ENCODE data around the gene LRRC25. TPM values are rescaled to one million over a fixed set of nuclear protein-coding genes. Genes with fewer than 3 reads are reported as not detected.
A peak's percentile ranks its signal among the peaks of the same experiment; 100 is the strongest.

The LRRC25 gene
- total RNA-seq, 1 experiment from 2014 or later: not detected

DNA sequence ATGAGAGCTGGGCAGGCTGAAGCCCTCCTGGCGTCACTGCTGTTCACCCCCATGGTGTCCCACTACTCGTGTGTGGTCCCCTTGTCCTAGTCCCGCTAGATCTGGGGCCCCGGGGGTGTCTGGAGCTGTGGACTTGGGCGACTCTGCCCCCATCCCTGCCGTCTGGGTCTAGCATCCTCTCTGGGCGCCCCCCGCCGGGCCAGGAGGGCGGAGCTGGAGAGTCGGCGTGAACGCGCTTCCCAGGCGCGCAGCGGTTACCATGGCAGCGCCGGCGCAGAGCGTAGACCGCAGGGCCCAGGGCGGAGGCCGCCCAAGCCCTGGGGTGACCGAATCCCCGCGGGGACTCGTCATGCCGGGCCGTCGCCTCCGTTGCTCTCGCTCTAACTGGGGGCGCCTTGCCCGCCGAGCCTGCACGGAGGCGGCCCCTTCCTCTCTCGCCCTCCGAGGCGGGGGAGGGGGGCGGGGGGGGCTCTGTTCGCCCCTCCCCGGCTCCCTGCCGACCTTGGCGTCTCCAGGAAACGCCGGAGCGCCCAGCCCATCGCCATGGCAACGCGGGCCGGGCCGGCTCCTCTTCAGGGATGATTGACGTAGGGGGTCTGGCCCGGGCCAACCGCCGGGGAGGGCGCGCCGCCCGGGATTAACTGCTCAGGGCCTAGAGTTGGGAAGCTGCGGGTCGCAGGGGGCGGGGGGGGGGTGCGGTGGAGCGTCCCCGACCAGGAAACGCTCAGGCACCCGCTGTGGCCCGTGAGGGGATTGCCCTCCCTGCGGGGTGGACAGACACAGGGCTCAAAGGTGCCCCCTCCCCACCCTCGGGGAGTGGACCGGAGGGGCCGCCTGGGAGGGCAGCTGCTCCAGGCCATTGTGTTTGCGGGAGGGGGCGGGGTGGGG, 31.6 kb upstream of the LRRC25 start:
- no peak for DNase-seq

DNA sequence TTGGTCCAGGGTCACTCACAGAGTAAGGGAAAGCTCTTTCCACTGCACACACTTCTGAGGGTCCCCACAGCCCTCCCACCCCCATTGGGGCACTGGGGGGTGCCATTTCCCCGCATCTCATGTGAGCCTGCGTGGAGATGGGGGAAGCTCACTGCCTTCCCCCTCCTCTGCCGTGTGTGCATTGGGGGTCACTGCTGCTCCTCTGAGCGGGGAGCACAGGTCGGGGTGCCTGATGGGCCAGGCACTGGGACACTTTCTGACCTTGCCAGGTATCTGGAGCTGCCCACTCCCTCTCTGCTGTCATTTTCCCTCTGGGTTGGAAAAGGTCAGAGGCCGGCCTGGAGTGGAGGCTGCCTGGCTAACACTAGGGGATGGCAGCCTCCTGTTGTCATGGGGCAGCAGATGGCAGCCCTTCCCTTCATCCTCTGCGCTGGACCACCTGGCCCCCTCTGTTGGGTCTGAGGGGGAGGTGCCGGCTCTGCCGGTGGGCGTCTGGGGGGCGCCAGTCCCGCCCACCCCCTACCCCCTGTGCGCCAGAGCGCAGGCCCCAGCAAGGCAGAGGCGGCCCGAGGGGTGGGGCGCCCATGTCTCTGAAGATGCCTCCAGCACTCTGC, 30.9 kb upstream of the LRRC25 start:
- no peaks in the 10 kb centered on the region for H3K27me3 ChIP-seq
- no peaks in the 10 kb centered on the region for H3K9me3 ChIP-seq
- no peak for DNase-seq
- H3K4me3 ChIP-seq: no peak overlapping the region
- peaks cover 63% of the 10 kb centered on the region for H3K36me3 ChIP-seq

More for the DNA sequence above, 31.6 kb upstream of the LRRC25 start:
- Histone ChIP-seq H3K27me3 (no peaks in the 10 kb centered on the region), H3K4me3 (no peak overlapping the region), H3K9me3 (no peaks in the 10 kb centered on the region), H3K36me3 (peaks cover 56% of the 10 kb centered on the region)

DNA sequence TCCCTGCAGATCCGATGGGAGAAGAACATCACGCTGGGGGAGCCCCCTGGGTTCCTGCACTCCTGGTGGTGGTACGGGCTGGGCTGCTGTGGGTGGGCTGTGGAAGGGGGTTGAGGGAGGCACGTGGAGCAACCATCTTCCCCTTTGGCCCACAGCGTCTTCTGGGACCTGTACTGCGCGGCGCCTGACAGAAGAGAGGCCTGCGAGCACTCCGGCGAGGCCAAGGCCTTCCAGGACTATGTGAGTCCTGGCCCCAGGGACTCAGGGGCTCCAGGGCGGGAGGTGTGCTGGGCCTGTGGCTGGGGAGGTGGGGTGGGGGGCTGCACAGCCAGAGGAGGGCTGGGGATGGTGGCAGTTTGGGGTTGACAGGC, 30.3 kb upstream of the LRRC25 start:
- Histone ChIP-seq H3K36me3 (peaks cover 64% of the 10 kb centered on the region), H3K9me3 (no peaks in the 10 kb centered on the region), H3K4me3 (no peak overlapping the region), H3K27me3 (no peaks in the 10 kb centered on the region)
- no peak for DNase-seq

DNA sequence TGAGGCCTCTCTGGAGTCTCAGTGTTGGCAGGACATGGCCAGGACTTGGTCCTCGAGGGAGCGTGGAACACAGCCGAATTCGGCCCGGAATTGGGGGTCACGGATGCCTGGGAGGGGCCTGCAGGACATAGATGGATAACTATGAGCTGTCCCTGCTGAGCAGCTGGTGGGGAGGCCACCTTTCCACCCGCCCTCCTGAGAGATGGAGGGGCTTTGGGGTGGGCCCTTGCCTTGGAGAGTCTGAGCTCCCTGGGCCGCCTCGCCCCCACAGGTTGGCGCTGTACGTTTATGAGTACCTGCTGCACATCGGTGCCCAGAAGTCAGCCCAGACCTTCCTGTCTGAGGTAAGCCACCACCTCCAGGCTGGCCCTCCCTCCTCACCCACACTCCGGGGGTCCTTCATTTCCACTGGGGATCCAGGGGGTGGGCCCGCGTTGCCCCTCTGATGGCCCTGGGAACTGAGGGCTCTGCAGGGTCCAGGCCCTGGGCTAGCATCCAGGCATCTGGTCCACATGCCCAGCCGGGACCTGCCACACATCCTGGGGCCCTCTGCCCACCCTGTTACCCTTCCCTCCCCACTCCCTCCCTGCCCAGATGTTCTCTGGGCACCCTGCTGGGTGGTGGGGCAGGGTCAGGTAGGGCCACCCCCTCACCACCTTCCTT, 29.8 kb upstream of the LRRC25 start:
- no peak overlapping the region for H3K4me3 ChIP-seq
- no peak for DNase-seq
- peaks cover 67% of the 10 kb centered on the region for H3K36me3 ChIP-seq
- H3K27me3 ChIP-seq: no peaks in the 10 kb centered on the region
- no peaks in the 10 kb centered on the region for H3K9me3 ChIP-seq

DNA sequence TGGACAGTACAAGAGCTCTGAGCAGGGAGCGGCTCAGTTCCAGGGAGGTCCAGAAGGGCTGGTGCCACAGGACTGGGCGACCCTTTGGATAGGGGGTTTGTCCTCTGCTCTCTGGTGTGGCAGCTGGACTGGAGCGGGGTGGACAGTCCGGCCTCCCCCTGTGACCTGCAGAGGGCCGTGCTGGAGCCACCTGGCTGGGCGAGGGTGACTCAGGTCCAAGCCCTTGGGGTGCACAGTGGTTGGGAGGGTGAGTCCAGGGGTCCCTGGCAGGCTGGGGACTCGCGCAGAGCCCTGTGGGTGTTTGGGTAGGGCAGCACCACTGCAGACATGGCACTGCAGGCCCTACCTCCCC, 29.0 kb upstream of the LRRC25 start:
- H3K36me3 ChIP-seq: peaks cover 67% of the 10 kb centered on the region
- no peaks in the 10 kb centered on the region for H3K27me3 ChIP-seq
- H3K9me3 ChIP-seq: no peaks in the 10 kb centered on the region
- DNase-seq: no peak
- no peak overlapping the region for H3K4me3 ChIP-seq

DNA sequence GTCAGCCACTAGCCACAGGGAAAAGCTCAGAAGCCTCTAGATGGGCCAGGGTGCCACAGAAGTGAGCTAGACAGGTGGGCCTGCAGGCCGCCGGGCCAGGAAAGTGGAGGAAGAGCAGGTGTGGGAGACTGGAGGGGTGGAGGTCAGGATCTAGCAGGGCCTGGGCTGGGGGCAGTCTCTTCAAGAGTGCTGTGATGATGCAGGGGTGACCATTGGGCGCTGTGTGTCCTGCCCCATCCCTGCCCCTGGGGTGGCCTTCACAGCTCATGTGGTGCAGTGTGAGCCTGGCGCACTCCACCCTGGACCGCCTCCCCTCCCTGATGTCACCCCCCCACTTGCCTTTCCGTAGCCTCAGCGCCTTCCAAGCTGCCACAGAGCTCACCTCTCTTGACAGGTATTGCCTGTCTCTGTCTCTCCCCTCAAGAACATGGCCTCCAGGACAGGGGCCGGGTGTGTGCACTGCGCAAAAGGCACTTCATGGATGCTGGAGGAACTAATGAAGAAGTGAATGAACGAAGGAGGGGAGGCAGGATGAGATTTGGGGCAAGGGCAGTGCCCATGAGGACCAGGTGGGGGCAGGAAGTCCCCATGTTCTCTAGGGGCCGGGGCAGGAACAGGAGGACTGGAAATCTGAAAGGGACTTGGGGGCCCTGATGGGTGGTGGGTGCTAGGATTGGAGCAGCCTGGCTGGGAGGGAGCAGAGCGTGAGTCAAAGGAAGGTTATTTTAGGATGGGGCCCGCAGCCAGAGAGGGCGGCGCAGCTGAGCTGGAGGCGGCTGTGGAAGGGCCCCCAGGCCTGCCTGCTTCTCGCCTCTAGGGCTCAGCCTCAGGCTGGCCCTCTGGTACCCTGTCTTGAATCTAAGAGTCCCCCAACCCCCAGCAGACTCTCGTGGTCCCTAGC, 28.3 kb upstream of the LRRC25 start:
- no peaks in the 10 kb centered on the region for H3K9me3 ChIP-seq
- H3K4me3 ChIP-seq: no peak overlapping the region
- no peaks in the 10 kb centered on the region for H3K27me3 ChIP-seq
- H3K36me3 ChIP-seq: peaks cover 68% of the 10 kb centered on the region
- peak; percentile 83 for DNase-seq

DNA sequence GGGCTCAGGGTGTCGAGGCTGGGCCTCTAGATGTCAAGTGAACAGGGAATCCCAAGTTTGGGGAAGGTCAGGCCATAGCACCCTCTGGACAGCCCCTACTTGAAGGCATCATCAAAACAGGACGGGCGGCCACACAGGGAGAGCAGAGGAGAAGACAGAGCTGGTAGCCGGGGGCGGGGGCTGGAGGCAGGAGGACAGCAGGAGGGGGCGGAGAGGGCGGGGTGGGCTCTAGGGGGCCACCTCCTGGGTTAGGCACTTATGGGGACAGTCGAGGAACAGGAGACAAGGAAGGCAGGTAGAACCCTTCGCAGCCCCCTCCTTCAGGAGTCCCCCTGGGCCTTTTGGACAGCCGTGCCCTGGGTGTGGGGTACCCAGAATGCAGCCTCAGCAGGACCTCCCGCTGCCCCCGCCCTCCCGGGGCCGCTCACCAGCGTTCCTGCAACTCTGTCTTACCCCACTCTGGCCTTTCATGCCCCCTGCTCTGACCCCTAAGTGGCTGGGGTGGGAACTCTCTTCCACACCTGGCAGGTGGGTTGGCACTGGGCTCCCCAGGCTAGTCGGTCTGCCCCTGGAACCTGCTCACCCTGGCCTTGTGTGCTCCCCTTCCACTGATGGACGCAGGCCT, 27.6 kb upstream of the LRRC25 start:
- H3K4me3 ChIP-seq: no peak overlapping the region
- no peaks in the 10 kb centered on the region for H3K9me3 ChIP-seq
- H3K27me3 ChIP-seq: no peaks in the 10 kb centered on the region
- no peak for DNase-seq
- peaks cover 66% of the 10 kb centered on the region for H3K36me3 ChIP-seq

DNA sequence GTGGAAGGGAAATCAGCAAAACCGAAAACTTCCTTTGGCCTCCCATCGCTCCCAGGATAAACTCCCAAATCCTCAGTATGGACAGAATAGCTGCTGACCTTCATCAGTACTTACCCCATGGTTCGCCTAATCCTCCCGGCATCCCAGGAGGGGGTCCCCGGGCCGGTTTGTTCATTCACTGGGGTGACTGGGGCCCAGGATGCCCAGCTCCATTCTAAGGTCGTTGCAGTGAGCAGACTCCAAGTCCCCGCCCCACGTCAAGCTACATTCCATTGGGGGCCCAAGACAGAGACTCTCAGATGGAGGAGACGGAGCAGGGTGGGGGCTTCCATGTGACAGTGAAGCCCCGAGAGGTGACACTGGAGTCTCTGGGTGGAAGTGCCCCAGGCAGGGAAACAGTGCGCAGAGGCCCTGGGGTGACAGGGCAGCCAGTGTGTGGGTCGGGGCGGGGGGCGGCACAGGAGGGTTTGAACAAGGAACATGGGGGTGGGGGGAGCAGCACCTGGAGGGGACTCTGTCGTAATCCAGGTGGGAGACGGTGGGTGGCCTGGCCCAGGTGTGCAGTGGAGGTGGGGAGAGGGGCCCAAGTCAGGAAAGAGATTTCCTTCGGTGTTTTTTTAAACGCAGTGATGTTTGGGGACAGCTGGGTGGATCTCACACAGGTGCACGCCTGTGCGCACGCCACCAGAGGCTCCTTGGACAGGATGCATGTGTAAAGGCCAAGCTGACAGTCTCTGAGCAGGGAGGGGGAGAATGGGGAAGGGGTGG, 26.9 kb upstream of the LRRC25 start:
- H3K27me3 ChIP-seq: no peaks in the 10 kb centered on the region
- no peak for DNase-seq
- H3K9me3 ChIP-seq: no peaks in the 10 kb centered on the region
- H3K4me3 ChIP-seq: no peak overlapping the region
- H3K36me3 ChIP-seq: peaks cover 61% of the 10 kb centered on the region

DNA sequence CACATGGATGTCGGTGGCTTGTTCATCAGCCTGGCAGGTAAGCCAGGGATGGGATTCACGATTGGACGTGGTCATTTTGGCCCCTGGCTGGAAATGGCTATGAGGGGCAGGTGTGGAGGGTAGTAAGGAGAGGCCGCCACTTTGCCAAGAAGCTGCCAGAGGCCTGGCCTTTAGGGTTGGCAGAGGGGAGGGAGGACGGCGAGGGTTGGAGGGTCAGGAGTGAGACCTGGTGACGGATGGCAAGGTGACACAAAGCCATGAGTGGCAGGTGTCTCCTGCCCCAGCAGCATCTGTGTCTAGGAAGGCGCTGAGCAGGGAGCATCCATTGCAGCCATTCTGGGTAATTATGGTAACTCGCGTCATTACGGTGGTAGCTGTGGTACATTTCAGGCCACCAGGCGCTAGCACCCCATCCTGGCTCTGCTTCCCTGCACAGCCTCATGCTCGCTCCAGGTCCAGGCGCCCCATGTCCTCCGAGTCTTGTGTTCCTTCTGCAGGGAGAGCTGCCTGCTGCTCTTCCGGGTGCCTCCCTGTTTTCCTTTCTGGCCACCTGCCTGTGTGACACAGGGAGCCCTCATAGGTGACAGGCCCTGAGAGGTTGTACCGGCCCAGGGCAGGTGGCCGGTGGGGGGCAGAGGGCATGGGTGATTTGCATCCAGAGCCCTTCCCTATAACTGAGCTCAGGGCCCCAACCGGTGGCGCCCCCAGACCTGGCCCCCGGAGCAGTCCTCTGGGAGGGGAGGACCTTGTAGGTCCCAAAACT, 26.0 kb upstream of the LRRC25 start:
- Histone ChIP-seq H3K9me3 (no peaks in the 10 kb centered on the region), H3K4me3 (no peak overlapping the region)
- DNase-seq: no peak

DNA sequence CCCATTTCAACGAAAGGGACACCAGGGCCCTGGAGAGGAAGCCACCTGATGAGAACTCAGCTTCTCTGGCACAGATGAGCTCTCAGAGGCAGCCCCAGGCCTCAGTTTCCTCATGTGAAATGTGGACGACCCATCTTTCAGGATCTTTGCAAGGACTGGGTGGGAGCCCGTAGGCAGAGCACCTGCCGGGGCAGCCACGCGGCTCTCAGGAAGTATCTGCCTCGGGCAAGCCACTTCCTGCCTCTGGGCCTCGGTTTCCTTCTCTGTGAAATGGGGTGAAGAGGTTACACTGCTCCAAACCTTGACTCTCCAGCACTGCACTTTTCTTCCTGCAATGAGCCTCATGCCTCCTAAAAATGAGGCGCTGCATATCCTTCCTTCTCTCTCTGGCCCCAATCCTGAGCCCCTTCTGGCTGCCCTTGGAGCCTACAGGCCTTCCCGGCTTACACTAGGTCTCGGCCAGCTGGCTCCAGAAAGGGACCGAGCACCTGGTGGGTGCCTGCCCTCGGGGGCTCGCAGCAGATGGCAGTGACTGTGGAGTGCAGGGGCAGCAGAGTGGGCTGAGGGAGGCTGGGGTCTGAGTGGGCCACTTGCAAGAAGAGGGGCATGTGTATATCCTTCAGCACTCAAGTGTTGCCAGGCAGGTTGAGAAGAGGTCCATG, 25.2 kb upstream of the LRRC25 start:
- H3K36me3 ChIP-seq: peaks cover 50% of the 10 kb centered on the region
- no peaks in the 10 kb centered on the region for H3K27me3 ChIP-seq
- no peak for DNase-seq
- H3K9me3 ChIP-seq: no peaks in the 10 kb centered on the region
- H3K4me3 ChIP-seq: no peak overlapping the region

More for the DNA sequence above, 26.0 kb upstream of the LRRC25 start:
- Histone ChIP-seq H3K27me3 (no peaks in the 10 kb centered on the region), H3K36me3 (peaks cover 55% of the 10 kb centered on the region)

DNA sequence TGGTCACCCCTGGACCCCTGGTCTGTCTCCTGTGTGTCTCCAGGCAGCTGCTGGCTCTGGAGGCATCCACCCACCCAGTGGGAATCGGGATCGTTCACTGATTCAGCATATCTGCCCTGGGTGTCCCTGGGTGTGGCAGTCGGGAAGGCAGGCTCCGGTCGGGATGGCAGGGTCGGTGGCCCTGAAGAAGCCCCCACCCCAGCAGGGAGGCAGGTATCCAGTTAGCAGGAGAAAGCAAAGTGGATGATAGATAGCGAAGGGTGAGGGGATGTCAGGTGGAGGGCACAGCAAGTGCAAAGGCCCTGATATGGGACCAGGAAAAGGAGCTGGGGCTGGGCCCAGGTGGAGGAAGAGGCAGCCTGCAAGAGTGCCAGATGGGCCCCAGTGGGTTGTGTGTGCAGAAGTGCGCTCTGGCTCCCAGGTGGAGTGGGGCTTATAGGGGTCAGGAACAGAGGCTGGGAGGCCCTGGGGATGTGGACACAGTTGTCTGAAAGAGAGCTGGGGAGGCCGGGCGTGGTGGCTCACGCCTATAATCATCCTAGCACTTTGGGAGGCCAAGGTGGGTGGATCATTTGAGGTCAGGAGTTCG, 24.0 kb upstream of the LRRC25 start:
- no peaks in the 10 kb centered on the region for H3K9me3 ChIP-seq
- H3K36me3 ChIP-seq: peaks cover 38% of the 10 kb centered on the region
- no peak for DNase-seq
- H3K4me3 ChIP-seq: peak overlapping the region; percentile 77
- no peaks in the 10 kb centered on the region for H3K27me3 ChIP-seq

DNA sequence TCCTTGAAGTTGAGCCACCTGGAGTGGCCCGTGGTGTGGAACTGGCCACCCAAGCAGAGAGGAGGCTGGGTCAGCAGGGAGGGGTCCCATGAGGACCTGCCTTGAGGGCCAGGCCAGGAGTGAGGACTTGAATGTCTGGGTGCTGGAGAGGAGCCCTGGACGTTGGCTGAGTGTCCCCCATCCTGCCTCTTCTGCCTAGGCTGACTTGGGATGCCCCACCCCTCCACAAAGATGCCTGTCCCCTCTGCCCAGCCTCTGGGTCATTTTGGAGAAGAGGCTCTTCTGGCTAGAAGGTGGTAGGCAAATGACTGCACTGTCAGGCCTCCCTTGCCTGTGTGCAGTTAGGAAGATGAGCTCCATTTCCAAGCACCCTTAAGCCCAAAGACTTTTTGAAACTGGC, 23.5 kb upstream of the LRRC25 start:
- Histone ChIP-seq H3K27me3 (no peaks in the 10 kb centered on the region), H3K4me3 (peak overlapping the region; percentile 77), H3K36me3 (peaks cover 35% of the 10 kb centered on the region), H3K9me3 (no peaks in the 10 kb centered on the region)
- DNase-seq: no peak

DNA sequence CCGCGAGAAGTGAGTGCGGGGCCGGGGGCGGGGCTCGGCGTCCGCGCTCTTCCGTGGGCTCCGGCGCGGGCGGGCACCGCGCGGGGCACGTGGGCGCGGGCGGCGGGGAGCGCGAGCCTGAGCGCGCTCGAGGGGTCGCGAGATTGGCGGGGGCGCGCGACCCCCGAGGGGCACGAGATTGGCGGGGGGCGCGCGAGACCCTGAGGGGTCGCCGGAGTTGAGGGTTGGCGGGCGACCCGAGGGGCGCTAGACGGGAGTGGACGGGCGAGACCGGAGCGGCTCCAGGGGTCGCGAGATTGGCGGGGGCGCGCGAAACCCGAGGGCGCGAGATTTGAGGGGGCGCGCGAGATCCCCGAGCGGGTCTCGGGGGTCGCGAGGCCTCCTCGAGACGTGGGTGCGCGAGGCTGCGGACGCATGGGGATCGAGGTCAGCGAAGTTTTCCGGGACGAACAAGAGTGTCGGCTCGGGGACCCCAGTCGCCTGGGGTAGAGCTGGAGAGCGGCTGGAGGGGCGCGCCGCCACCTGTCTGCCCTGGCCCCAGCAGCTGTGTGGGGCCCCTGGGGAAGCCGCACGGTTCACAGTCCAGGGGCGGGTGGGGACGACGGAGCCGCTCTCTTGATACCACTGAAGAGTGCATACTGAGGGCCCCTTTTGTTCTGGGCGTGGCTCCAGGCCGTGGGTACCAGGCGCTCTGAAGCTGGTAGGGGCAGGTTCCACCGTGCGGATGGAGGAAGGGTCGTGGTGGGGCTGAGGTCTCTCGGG, 22.5 kb upstream of the LRRC25 start:
- H3K27me3 ChIP-seq: no peaks in the 10 kb centered on the region
- peak; percentile 64 for DNase-seq

More for the DNA sequence above, 22.5 kb upstream of the LRRC25 start:
- Histone ChIP-seq H3K4me3 (peak overlapping the region; percentile 77), H3K36me3 (peaks cover 32% of the 10 kb centered on the region), H3K9me3 (no peaks in the 10 kb centered on the region)

Data from MG63 (cell line).